Activated CD8-positive, alpha-beta memory T cell treated with anti-CD3 and anti-CD28 coated beads, Interleukin-2, amount 50 U/mL, for 4 hours (primary cell): Measurements from ENCODE around the gene TMEM141.
"Not testable (repeated sequence)": the region's sequence is repeated elsewhere in the genome, so short reads cannot be mapped to it uniquely, and the experiment has no call there.

ENCODE experiments used
- DNase-seq: peaks from one replicate; pipeline ENCODE4 v3.0.0-alpha.2; 2020

Gene TMEM141

DNA sequence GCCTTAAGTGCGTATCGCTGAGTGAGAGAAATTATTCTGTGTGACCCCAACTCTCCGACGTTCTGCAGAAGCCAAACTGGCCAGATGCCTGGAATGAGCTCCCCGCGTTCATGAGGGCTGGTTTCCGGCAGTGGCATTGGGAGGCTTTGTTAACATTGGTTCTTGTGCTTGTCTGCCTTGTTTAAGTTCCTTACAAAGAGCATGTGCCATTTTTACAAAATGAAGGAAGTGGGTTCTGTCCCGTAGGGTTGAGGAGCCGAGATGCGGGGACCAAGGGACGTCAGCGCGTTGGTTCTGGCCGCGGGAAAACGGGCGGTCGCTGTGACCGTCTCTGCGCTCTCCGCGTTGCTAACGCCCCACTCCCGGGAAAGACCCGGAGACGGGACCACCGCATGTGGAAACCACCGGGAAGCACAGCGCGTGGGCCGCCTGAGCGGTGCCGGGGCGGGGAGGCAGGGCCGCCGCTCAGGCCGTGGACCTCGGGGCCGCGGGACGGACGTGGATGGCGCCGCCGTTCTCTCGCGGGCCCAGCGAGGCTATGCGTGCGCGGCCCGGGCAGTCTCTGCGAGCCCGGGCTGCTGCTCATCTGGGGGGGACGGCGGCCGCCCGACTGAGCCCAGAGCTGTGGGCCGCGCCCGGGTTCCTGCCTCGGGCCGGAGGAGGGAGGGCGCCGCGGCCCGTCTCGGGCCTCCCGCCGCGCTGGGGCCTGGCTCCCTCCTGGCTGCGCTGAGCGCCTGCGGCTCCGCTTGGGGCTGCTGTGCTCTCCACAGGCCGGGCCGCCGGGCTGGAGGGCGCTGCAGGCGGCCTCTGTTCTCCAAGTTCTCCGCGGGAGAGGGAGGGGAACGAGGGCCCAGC lies 30.1 kb downstream of the TMEM141 start:
- DNase-seq: no peak

DNA sequence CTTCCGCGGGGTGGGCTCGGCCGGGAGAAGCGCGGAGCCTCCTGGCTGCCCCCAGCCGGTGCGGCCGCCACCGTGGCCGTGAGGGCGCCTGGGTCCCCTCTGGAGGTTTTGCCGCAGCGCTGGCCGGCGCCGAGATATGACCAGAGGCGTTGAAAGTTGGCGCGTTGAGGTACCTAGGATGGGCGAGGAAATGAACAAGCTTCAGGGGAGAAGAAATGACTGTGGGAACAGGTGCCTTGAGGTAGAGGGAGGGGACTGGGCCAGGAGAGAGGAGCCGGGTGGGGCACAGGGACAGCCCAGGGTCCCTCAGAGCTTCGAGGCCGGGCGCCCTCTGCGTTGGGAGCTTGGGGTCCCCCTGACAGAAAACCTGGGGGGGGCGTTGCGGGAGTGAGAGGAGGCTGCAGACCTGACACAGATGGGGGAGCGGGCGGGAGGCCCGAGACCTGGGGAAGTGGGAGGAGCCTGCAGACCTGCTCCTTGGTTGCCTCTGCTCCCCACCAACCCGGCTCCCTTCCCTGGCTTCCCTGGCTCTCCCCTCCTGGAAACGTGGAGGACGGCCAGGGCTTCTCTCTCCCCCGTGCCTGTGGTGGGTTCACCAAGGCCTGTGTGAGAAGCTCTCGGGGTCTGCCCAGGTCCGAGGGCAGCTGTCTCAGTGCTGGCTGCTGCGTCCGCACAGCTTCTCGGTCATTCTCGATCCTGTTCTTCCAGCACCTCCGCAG lies 30.8 kb downstream of the TMEM141 start:
- no peak for DNase-seq

DNA sequence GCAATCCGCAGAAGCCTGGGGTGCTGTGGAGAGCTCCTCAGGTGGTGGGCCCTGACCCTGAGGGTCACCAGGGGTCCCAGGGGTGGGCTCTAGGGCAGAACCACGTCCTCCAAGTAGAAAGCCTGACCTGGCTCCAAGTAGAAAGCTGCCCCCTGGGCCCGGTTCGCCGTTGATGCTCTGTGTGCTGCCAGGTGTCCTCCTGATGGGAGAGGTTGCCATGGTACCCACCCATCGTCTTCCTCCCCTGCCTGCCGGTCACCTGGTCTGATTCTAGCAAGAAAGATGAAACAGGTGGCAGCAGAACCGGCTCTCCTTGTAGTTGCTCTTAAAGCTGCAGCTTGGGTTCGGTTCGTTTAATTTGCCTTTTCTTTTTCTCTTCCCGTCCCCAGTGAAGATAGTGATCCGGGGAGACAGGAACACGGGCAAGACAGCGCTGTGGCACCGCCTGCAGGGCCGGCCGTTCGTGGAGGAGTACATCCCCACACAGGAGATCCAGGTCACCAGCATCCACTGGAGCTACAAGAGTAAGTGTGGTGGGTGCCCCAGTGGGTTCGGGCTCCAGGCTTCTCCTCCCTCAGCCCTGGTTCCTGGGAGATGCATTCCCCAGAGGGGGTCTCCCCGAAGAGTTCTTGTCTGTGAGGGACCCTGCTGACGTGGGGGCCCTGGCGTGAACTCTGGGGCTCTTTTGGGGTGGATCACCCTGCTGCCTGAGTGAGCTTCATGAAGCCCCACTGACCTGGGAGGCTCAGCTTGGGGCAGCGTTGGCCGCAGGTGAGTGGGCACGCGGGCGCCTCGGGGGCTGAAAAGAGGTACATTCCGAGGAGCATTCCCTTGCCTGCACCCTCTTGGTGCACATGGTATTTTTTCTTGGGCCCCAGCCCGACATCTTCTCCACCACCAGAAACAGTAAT lies 32.2 kb downstream of the TMEM141 start:
- DNase-seq: no peak

DNA sequence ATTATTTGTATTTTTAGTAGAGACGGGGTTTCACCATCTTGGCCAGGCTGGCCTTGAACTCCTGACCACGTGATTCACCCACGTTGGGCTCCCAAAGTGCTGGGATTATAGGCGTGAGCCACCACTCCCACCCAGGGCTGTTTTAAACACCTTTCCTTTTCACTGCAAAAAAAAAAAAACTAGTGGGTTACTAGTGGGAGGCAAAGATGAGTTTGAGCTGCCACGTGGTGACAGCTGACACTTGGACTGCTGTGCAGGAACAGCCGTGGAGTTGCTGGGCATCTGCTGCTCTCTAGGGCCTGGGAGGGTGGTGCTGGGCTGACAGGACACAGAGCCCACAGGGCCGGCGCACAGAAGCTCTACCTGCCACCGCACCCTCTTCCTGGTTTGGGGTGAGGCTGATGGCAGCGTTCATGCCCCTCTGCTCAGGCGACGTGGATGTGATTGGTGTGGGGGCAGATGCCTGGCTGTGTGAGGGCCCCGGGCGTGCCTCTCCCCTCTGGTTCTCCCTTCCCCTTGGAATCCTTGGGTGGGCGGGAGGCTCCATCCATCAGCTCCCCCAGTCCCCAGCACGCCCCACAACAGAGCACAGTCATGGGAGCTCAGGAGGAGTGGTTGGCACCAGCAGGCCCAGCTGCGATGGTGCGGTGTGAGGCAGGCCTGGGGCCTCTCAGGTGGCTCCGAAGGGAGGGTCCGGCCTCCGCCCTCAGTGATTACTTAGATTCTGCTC lies 33.5 kb downstream of the TMEM141 start:
- no peak for DNase-seq

DNA sequence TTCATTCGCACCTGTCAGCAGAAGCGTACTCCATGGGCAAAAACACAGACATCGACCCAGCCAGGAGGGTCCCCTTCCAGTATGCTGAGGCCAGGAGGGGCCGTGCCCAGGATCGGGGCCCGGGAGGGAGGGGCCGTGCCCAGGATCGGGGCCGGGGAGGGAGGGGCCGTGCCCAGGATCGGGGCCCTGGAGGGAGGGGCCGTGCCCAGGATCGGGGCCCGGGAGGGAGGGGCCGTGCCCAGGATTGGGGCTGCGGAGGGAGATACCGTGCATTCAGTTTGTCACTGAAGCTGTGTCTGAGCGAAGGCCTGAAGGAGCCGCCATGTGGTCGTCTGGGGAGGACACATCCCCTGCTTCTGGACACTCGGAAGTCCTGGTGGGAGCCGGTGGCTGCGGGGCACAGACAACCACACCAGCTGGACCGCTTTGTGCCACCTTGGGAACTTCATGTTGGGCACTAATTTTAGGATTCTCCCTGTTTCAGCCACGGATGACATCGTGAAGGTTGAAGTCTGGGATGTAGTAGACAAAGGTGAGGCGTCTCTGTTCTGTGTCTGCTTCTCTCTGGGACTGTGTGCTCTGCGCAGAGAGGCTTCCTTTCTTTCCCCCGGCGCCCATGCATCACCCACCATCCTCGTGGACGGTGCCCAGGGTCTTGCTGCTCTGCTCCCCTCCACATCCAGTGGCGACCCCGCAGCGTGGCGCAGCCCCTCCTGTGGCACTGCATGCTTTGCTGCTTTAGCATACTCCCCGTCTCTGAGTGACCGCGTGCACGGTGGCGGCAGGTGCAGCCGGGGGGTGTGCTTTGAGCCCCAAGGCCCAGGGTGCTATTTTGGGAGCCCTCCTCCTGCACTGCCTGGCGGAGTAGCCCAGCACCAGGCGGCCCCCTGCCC lies 34.4 kb downstream of the TMEM141 start:
- DNase-seq: no peak

DNA sequence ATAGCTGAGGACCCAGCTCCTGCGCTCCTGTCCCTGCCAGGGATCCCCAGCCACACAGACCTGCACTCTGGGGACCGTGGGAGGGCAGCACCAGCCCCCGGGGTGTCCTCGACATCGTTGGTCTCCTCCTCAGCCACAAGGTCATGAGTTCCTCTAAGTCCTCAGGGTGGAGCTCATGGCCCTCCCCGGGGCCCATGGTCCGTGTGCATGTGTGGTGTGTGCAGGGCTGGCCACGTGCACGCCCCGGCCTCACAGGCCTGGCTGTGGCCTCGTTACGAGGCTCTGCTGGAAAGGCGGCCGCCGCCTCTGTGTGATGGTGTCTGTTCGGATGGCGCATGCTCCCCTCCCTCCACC lies 35.0 kb downstream of the TMEM141 start:
- no peak for DNase-seq

DNA sequence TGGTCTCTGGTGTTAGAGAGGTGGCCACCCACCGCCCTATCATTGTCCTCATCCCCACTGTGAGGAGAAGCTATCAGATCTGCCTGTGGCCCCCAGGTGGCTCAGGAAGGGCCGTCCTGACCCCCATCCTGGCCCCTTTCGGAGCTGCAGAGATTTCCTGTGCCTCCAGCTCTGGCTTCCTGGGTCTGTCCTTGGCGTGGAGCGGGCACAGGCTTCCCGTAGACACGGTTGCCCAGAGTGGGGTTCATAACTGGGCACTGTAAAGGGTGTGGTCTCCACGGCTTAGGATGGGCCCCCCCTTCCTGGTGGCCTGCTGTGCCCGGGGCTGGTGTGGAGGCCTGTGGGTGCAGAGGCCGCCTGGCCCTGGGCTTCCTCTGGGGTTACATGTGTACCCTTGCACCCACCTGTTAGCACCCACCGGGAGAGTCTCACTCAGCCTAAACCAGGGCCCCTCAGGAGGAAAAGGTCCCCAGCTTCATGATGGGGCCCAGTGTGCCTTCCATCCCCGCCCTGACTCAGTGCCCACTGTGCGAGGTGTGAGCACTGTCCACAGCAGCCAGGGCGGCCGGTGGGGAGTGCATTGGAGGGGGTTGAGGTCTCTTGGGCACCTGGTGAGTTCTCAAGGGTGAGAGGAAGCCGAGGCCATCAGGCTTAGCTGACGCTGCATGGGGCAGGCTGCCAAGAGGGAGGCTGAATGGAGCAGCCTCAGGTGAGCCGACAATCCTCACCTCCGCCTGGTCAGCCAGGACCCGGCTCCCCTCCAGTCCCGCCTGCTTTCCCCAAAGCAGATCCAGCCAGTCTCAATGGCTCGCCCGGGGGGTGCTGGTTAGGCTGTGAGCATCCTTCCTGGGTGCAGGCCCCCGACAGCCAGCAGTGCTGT lies 35.8 kb downstream of the TMEM141 start:
- DNase-seq: no peak

DNA sequence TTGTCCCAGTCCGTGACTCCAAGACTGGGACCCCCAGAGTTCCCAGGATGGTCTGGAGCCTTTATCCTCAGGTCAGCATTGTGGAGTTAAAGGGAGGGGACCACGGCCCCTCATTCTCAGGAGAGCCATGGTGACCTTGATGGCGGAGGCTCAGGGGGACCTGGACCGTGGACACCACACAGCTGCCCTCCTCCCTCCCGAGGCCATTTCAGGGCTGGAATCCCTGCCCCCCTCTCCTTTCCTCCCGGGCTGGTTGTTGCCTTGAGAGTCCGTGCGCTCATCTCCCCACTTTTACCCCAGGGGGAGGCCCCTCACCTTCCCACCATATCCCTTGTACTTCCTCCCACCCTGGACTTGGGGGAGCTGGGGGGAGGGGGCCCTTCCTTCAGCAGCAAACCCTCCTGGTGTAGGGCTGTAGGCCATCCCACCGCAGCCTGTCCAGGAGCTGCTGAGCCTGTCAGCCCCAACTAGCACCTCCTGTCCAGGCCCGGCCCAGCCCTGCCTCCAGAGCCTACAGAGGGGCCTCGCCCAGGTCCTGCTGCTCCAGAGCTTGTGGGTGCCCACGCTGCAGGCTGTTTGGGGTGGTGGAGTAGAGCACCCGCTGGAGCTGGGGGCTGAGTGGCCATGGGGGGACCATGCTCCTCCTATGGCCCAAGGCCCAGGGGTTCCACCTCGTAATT lies 36.8 kb downstream of the TMEM141 start:
- DNase-seq: no peak

DNA sequence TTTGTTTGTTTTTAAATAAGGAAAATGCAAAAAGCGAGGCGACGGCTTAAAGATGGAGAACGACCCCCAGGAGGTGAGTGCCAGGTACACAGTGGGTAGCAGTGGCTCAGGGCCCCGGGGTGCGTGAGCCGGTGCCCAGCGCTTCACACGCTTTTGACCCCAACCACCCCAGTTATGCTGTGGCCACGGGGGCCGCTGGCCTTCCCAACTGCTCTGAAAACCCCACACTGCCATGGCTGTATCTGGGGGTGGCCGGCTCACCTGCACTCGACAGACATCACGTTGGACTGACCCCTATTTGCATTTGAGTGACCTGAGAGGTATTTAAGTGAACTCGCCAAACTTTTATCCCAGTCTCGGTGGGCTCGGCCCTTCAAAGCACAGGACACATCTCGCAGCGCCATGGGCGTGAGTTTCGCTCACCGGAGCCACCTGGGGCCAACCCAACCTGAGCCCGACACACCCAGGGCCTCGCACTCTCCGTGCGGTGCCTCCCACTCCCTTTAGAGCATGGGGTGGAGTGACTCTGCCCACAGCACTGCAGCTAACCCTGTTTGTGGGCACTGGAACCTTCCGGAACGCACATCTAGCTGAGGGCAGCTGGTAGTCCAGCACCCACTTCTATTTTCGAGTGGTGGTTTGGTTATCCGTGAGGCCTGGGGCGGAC lies 37.5 kb downstream of the TMEM141 start:
- no peak for DNase-seq

DNA sequence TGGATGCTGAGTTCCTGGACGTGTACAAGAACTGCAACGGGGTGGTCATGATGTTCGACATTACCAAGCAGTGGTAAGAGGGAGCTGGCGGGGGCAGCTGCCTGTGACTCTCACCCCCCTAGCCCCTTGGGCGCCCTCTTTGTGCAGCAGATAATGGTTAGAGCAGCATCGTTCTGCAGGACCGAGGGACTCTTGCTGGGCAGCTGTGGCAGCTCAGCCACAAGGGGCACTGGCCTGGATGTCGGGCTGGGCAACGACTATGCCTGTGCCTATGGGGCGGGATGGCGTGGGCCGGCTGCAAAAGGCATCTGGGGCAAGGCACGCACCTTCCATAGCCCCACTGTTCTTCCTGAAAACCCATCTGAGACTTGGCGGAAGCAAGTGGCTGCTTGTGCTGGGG lies 38.3 kb downstream of the TMEM141 start:
- no peak for DNase-seq

DNA sequence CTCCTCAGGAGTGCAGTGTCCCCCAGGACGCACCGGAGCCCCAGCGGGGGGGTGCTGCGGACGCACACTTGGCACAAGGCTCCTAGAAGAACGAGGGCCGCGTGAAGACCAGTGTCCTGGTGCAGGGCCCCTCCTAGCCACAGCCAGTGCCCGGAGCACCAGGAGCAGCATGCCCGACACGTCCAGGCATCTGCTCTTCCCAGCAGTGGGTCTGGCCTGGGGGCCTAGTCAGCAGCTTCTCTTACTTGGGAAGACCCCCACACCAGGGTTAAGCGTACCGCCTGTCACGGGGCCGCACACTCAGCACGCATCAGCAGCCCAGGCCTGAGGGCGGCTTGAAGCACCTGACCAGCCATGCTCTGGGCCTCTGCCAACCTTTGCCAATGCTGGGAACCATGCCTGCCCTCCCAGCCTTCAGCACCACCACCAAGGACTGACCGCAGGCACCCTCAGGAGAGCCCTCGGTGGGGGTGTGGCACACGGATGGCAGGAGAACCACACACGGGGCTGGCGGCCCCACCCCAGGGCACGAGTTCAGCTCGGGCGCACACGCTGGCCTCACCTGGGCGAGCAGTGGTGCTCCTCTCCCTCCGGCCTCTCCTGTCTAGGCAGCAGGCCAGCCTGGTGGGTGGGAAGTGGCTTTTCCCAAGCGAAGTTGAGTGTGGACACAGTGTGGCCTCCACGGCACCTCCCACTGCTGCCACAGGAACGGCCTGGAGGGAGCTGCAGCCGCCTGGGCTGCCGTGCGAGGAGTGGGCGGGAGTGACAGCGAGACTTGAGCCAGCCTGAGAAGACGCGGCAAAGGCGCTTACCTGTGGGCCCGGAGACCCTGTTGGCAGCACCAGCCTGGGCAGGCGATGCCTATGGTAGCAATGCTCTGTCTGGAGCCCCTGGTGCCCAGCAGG lies 39.1 kb downstream of the TMEM141 start:
- no peak for DNase-seq

DNA sequence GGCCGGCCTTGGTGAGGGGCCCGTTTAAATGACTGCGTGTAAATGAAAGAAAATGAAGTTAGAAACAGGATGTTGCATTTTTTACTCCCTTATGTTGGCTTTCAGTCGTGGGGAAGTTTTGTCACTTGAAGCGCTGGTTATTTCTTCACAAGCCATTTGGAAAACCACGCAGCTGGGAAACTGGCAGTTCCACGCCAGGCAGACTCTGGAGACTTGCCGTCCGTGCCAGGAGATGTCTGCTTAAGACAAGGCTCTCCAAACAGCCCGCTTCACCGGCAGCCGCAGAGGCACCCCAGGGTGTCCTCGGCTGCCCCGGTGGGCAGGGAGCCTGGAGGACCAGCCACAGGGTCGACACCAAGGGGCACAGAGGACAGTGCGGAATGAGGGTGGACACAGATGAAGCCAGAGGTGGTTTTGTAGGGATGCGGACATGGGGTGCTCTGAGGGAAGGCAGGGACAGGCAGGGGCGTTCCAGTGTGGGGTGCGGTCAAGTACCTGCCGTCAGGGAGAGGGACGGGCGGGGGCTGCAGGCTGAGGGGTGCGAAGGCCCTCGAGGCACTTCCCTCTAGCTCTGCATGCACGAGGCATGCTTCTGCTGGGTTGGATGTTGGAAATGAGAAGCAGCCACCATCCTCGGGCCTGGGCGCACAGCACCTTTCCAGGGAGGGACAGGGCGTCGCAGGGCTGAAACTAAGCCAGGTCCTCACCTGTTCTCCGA lies 40.0 kb downstream of the TMEM141 start:
- DNase-seq: no peak

DNA sequence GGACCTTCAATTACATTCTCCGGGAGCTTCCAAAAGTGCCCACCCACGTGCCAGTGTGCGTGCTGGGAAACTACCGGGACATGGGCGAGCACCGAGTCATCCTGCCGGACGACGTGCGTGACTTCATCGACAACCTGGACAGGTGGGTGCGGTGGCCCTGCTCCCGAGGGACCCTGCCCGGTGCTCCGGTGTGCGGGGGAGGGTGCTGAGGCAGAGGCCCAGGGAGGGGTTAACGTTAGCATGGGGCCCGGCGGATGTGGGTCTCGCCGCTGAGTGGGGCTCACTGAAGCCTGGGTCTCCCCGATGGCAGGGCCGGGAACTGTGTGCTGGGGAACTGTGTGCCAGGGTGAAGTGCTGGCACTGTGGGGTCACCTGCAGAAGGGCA lies 40.6 kb downstream of the TMEM141 start:
- DNase-seq: no peak

DNA sequence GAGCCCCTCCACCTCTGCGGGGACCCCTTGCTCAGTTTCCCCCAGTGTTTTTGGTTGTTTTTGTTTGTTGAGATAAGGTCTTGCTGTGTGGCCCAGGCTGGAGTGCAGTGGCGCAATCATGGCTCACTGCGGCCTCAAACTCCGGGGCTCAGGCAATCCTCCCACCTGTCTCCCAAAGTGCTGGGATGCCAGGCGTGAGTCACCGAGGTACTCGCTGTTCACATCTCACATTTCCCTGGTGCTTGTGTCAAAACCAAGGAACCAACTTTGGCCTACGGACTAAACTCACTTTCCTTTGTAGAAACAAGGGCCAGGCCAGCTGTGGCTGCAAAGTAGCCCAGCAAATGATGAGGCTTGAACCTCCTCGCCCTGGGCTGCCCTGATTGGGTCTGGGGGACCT lies 41.4 kb downstream of the TMEM141 start:
- no peak for DNase-seq

DNA sequence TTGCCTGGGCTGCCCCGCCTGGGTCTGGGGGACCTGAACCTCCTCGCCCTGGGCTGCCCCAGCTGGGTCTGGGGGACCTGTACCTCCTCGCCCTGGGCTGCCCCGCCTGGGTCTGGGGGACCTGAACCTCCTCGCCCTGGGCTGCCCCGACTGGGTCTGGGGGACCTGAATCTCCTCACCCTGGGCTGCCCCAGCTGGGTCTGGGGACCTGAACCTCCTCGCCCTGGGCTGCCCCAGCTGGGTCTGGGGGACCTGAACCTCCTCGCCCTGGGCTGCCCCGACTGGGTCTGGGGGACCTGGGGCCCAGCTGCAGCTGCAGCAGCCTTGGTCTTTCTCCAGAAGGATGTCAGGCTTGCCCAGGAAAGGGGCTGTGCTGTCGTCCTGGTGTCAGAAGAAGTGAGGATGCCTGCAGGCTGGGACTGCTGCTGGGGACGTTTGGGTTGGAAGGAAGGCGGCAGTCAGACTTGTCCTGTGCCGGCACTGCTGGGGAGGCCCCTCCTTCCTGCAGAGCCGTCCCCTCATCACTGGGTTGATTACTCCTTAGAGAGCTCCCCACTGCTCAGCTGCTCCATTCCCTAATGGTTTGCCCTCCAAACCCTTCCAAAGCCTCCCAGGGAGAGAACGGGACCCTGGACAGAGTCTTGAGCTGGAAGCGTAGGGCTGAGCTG lies 42.4 kb downstream of the TMEM141 start:
- DNase-seq: not testable (repeated sequence)

DNA sequence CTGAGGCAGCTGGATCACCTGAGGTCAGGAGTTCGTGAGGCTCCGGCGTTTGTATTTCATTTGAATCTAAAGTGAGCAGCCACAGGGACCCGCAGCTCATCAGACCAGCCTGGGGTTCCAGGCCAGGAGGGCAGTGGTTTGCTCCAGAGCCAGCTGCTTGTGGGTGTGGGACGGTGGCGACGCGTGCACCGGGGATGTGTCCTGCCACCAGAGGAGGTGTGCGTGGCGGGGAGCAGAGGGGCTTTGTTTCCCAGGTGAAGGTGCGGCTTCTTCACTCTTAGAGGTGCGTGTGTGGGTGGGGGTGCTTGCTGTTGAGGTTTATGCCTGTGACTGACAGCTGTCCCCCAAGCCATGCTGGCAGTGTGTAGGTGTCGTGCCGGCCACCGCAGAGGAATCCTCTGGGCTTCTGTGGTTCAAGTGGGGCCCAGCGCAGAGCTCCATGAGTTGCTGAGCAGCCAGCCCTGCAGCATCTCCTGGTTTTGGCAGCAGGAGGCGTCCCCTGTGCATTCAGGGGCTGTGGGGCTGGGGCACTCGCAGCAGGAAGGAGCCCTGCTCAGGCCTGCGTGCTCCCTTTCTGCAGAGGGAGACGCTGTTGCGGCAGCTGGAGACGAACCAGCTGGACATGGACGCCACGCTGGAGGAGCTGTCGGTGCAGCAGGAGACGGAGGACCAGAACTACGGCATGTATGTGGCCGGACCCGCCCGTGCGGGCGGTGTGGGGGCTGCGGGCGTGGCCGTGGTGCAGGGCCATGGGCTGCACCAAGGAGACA lies 44.2 kb downstream of the TMEM141 start:
- DNase-seq: no peak
